ENCODE data around the gene LYL1. TPM values are rescaled to one million over a fixed set of nuclear protein-coding genes. Genes with fewer than 3 reads are reported as not detected.

Gene LYL1
- total and polyA plus RNA-seq, 2 donors (not counting 3 experiments of a cell fraction or from before 2014, with no cell fraction given) = 74.4 to 87.3 TPM

DNA sequence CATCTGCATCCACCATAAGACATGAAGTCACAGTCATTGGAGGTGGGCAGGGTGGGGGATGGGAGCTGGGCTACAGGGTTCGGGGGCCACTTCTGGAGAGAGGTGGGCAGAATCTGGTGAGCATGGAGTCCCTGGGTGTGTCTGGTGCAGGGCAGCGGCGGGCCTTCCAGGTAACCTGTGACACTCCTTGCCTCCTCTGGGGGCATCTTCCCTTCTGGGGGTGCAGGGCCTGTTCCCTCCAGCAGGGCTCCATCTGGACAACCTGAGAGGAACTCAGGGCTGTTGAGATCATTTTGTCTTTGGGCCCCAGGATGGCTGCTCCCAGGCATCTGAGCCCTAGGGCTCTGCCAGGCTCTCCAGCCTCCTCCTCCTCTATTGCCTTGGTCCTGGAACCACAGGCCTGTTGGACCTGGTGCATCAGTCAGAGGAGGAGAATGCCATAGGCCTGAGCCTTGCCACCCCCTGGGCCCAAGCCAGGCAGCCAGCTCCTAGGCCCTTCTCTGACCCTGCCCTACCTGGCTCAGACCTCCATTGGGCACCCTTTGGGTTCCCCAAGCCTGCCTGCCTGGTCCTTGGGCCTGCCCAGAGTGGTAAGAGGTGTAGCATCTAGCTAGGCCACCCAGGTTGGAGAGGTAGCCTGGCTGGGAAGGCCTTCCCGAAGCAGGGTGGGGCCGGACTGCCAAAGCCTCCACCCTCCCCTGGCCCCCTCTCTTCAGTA, 13.4 kb downstream of the LYL1 start:
- intact Hi-C loops (cut with micrococcal nuclease) = no loop called here
- no TSS peak for BruUV-seq (replicated peaks)
- H4K20me1 ChIP-seq (replicated peaks; ENCODE audit: control insufficient read depth, extremely low read depth, insufficient read depth, low read length) = no peaks in the 10 kb centered on the region
- H3K27ac ChIP-seq (ENCODE audit: insufficient read depth, low read depth, low read length) = no peak overlapping the region
- H2AFZ ChIP-seq (ENCODE audit: low read depth, low read length) = no peak overlapping the region
- no peaks in the 10 kb centered on the region for H3K9me1 ChIP-seq (replicated peaks; ENCODE audit: control insufficient read depth, extremely low read depth, insufficient read depth, low read length)
- H3K4me3 ChIP-seq (replicated peaks in 1 of 3; ENCODE audit: insufficient read depth in 1 of 3, low read depth in 1 of 3, low read length in 3 of 3) = no peak overlapping the region
- H3K4me2 ChIP-seq (ENCODE audit: insufficient read depth, low read length) = no peak overlapping the region
- FAIRE-seq = no peak
- no peaks in the 10 kb centered on the region for H3K79me2 ChIP-seq (ENCODE audit: control insufficient read depth, insufficient read depth, low read length)
- H3K4me1 ChIP-seq (ENCODE audit: control insufficient read depth, extremely low read depth, insufficient read depth, low read length) = peaks cover 16% of the 10 kb centered on the region
- no peak overlapping the region for H3K9ac ChIP-seq (replicated peaks; ENCODE audit: extremely low read depth, insufficient read depth, low read length)
- H3K36me3 ChIP-seq (ENCODE audit: control insufficient read depth in 2 of 2, extremely low read depth in 1 of 2, insufficient read depth in 2 of 2, low read length in 2 of 2) = no peaks in the 10 kb centered on the region
- TF ChIP-seq, protein P1, sequence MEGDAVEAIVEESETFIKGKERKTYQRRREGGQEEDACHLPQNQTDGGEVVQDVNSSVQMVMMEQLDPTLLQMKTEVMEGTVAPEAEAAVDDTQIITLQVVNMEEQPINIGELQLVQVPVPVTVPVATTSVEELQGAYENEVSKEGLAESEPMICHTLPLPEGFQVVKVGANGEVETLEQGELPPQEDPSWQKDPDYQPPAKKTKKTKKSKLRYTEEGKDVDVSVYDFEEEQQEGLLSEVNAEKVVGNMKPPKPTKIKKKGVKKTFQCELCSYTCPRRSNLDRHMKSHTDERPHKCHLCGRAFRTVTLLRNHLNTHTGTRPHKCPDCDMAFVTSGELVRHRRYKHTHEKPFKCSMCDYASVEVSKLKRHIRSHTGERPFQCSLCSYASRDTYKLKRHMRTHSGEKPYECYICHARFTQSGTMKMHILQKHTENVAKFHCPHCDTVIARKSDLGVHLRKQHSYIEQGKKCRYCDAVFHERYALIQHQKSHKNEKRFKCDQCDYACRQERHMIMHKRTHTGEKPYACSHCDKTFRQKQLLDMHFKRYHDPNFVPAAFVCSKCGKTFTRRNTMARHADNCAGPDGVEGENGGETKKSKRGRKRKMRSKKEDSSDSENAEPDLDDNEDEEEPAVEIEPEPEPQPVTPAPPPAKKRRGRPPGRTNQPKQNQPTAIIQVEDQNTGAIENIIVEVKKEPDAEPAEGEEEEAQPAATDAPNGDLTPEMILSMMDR (IDR thresholded peaks at IDR 0.05; ENCODE audit: extremely low read depth in 1 of 2, insufficient read depth in 1 of 2, low read depth in 1 of 2, low read length in 2 of 2) = peak; percentile 40 to 45
- no peak for TF ChIP-seq JUN (IDR thresholded peaks at IDR 0.05; ENCODE audit: borderline replicate concordance, insufficient read depth, insufficient read length, low read depth)
- POLR2A ChIA-PET = no interaction called here
- no peak for DNase-seq (ENCODE audit: low read depth, low spot score)
- dilution Hi-C loops (cut with MboI; ENCODE audit: extremely low pct_ligation_motif_present, low sequenced_read_pairs) = no loop called here
- no peaks in the 10 kb centered on the region for H3K27me3 ChIP-seq (ENCODE audit: control insufficient read depth in 2 of 2, insufficient read depth in 2 of 2, low read length in 2 of 2)
- H3K9me3 ChIP-seq (replicated peaks; ENCODE audit: control insufficient read depth, insufficient read depth, low read length) = no peaks in the 10 kb centered on the region
- CTCF ChIA-PET = interaction anchor here (1.4 to 8.5 kb wide), 3 partner anchors 28 to 109 kb away, joined by 3 to 543 read pairs (median 9); no protein-coding TSS in a partner anchor

DNA sequence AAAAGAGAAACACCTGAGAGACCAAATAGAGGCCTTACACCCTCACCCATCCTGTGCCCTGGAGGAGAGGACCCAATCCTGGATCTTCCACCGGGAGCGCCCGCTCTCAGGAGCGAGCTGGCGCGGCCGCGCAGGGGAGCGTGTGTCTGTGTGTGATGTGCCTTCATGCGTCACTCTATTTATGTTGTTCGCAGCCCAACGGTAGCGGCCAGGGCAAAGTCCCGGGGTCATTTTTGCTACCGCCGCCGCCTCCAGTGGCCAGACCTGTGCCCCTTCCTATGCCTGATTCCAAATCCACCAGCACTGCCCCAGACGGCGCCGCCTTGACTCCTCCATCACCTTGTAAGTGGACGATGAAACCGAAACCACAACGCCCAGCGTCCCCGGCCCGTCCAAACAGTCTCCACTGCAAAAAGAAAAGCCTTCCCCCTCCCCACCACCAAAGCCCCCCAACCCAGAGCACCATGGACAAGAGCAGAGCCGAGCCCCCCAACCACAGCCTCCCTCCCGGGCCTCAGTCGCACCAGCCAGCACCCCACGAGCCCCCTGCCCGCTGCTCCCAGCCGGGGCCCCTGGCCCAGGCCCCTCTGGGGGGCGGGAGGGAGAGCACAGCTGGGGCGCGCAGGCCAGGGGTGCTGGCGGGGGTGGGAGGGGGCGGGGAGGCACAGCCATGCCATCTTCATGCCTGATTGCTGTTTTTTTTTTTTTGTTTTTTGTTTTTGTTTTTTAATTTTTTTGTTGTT, 14.7 kb downstream of the LYL1 start:
- no peaks in the 10 kb centered on the region for H4K20me1 ChIP-seq (replicated peaks; ENCODE audit: control insufficient read depth, extremely low read depth, insufficient read depth, low read length)
- H3K27ac ChIP-seq (ENCODE audit: insufficient read depth, low read depth, low read length) = no peak overlapping the region
- DNase-seq (ENCODE audit: low read depth, low spot score) (no peak), FAIRE-seq (no peak)
- CTCF ChIA-PET = interaction anchor here (1.1 to 7.2 kb wide), 4 partner anchors 27 to 122 kb away, joined by 4 to 76 read pairs (median 8); no protein-coding TSS in a partner anchor
- H3K9me1 ChIP-seq (replicated peaks; ENCODE audit: control insufficient read depth, extremely low read depth, insufficient read depth, low read length) = no peaks in the 10 kb centered on the region
- H3K4me1 ChIP-seq (ENCODE audit: control insufficient read depth, extremely low read depth, insufficient read depth, low read length) = peaks cover 12% of the 10 kb centered on the region
- POLR2A ChIA-PET = no interaction called here
- H3K4me2 ChIP-seq (ENCODE audit: insufficient read depth, low read length) = no peak overlapping the region
- no peaks in the 10 kb centered on the region for H3K9me3 ChIP-seq (replicated peaks; ENCODE audit: control insufficient read depth, insufficient read depth, low read length)
- no TSS peak for BruUV-seq (replicated peaks)
- TF ChIP-seq POLR2AphosphoS5 (IDR thresholded peaks at IDR 0.05; ENCODE audit: insufficient read depth, low read depth, low read length) = no peak
- TF ChIP-seq, protein P1 (IDR thresholded peaks at IDR 0.05; ENCODE audit: extremely low read depth in 1 of 2, insufficient read depth in 1 of 2, low read depth in 1 of 2, low read length in 2 of 2) = no peak
- no peak for TF ChIP-seq EZH2 (IDR thresholded peaks at IDR 0.05; ENCODE audit: borderline replicate concordance, low read depth, low read length, severe bottlenecking)
- TF ChIP-seq MYC (IDR thresholded peaks at IDR 0.05; ENCODE audit: low read depth, low read length) = no peak
- no peak for TF ChIP-seq GATA2 (IDR thresholded peaks at IDR 0.05; ENCODE audit: insufficient read depth, insufficient read length, low read depth, low read length)
- no peak for TF ChIP-seq JUN (IDR thresholded peaks at IDR 0.05; ENCODE audit: borderline replicate concordance, insufficient read depth, insufficient read length, low read depth)
- TF ChIP-seq FOS (IDR thresholded peaks at IDR 0.05; ENCODE audit: borderline replicate concordance, insufficient read depth, low read length) = no peak
- TF ChIP-seq, protein P2, sequence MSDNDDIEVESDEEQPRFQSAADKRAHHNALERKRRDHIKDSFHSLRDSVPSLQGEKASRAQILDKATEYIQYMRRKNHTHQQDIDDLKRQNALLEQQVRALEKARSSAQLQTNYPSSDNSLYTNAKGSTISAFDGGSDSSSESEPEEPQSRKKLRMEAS (IDR thresholded peaks at IDR 0.05; ENCODE audit: insufficient read depth, insufficient read length) = no peak
- TF ChIP-seq POLR2A (IDR thresholded peaks at IDR 0.05; ENCODE audit: low read depth, low read length) = no peak
- H3K4me3 ChIP-seq (replicated peaks in 1 of 3; ENCODE audit: insufficient read depth in 1 of 3, low read depth in 1 of 3, low read length in 3 of 3) = peak overlapping the region in 1 of 3 experiments; percentile 14
- no peak overlapping the region for H3K9ac ChIP-seq (replicated peaks; ENCODE audit: extremely low read depth, insufficient read depth, low read length)
- peaks cover 0 to 2% of the 10 kb centered on the region in 2 experiments for H3K36me3 ChIP-seq (ENCODE audit: control insufficient read depth in 2 of 2, extremely low read depth in 1 of 2, insufficient read depth in 2 of 2, low read length in 2 of 2)
- H2AFZ ChIP-seq (ENCODE audit: low read depth, low read length) = peak overlapping the region; percentile 44
- H3K27me3 ChIP-seq (ENCODE audit: control insufficient read depth in 2 of 2, insufficient read depth in 2 of 2, low read length in 2 of 2) = no peaks in the 10 kb centered on the region
- no peaks in the 10 kb centered on the region for H3K79me2 ChIP-seq (ENCODE audit: control insufficient read depth, insufficient read depth, low read length)
- dilution Hi-C loops (cut with MboI; ENCODE audit: extremely low pct_ligation_motif_present, low sequenced_read_pairs) = no loop called here
- intact Hi-C loops (cut with micrococcal nuclease) = no loop called here

Measured in endothelial cell of umbilical vein (primary cell).